ENCODE measurements around the gene MITD1. TPM values are rescaled to one million over a fixed set of nuclear protein-coding genes. Genes with fewer than 3 reads are reported as not detected.
A peak's percentile ranks its signal among the peaks of the same experiment; 100 is the strongest.

Gene MITD1
- total and polyA plus RNA-seq, 2 of the 8 experiments (the other 6 are each of a cell fraction or from before 2014, with no cell fraction given) = 15.2 to 31.7 TPM

- TF ChIP-seq EP300 (IDR thresholded peaks at IDR 0.05; ENCODE audit: borderline replicate concordance in 1 of 2, low read depth in 2 of 2, low read length in 2 of 2) = peak; percentile 83 to 95; a peak in 2 of 3 replicates
- no peak for TF ChIP-seq SIN3A (conservative IDR thresholded peaks at IDR 0.05 in 1 of 2, IDR thresholded peaks at IDR 0.05 in 1 of 2; ENCODE audit: low read depth in 1 of 2, low read length in 2 of 2)
- TF ChIP-seq CBX5 (IDR thresholded peaks at IDR 0.05; ENCODE audit: low read depth, low read length) = no peak
- no peak for TF ChIP-seq EZH2 (IDR thresholded peaks at IDR 0.05; ENCODE audit: low read depth, low read length, severe bottlenecking)
- no peak for TF ChIP-seq CTCF (IDR thresholded peaks at IDR 0.05; ENCODE audit: control extremely low read depth in 1 of 3, insufficient read depth in 1 of 3, low read depth in 1 of 3, low read length in 3 of 3)
- TF ChIP-seq GABPA (IDR thresholded peaks at IDR 0.05; ENCODE audit: borderline replicate concordance, insufficient read depth, low read length) = no peak
- no peak for TF ChIP-seq CHD1 (IDR thresholded peaks at IDR 0.05; ENCODE audit: low read depth, low read length)
- no peak for TF ChIP-seq E2F6 (IDR thresholded peaks at IDR 0.05)
- TF ChIP-seq JUN (IDR thresholded peaks at IDR 0.05; ENCODE audit: low read depth, low read length) = no peak
- no peak for TF ChIP-seq RFX5 (IDR thresholded peaks at IDR 0.05; ENCODE audit: borderline replicate concordance, low read depth, low read length)
- TF ChIP-seq ZNF274 (IDR thresholded peaks at IDR 0.05; ENCODE audit: borderline replicate concordance, extremely low read depth, low read length) = no peak
- no peak for TF ChIP-seq SP2 (IDR thresholded peaks at IDR 0.05; ENCODE audit: low read length)
- TF ChIP-seq SAP30 (IDR thresholded peaks at IDR 0.05; ENCODE audit: insufficient read depth, insufficient replicate concordance, low read length) = no peak
These were observed 24.6 kb upstream of the MITD1 start (continued) for GRCh38 chr2:99205491-99205890.
